HG03575 (cell line): ENCODE results near the gene DPYSL4.

Experiments
- ATAC-seq: cut with Tn5 transposase; IDR thresholded peaks from one replicate; pipeline ENCODE4 v1.9.1; 2021; ENCODE audit not compliant: unreplicated experiment, insufficient number of reproducible peaks, low FRiP score; ENCODE audit errors: extremely low read depth

Gene DPYSL4

GRCh38 chr10:132232023-132232951, 45.5 kb downstream of the DPYSL4 start:
- no peak for ATAC-seq

GRCh38 chr10:132232981-132233380, 46.2 kb downstream of the DPYSL4 start:
- ATAC-seq: no peak

GRCh38 chr10:132233501-132234085, 46.8 kb downstream of the DPYSL4 start:
- ATAC-seq: no peak

- no peak for ATAC-seq
Observed at GRCh38 chr10:132234860-132235259, 48.1 kb downstream of the DPYSL4 start.

GRCh38 chr10:132236161-132236560, 49.4 kb downstream of the DPYSL4 start:
- ATAC-seq: no peak

GRCh38 chr10:132236881-132237280, 50.1 kb downstream of the DPYSL4 start:
- no peak for ATAC-seq

- ATAC-seq: no peak
Observed at GRCh38 chr10:132237396-132237795, 50.6 kb downstream of the DPYSL4 start.

- no peak for ATAC-seq
Observed at GRCh38 chr10:132237871-132238270, 51.1 kb downstream of the DPYSL4 start.

- no peak for ATAC-seq
Observed at GRCh38 chr10:132238371-132239125, 51.8 kb downstream of the DPYSL4 start.

GRCh38 chr10:132239126-132240031, 52.6 kb downstream of the DPYSL4 start:
- ATAC-seq: no peak

- no peak for ATAC-seq
Observed at GRCh38 chr10:132240156-132240555, 53.4 kb downstream of the DPYSL4 start.

- no peak for ATAC-seq
Observed at GRCh38 chr10:132240581-132240980, 53.8 kb downstream of the DPYSL4 start.

- no peak for ATAC-seq
Observed at GRCh38 chr10:132241086-132241485, 54.3 kb downstream of the DPYSL4 start.

- no peak for ATAC-seq
Observed at GRCh38 chr10:132241496-132241895, 54.7 kb downstream of the DPYSL4 start.

- ATAC-seq: no peak
Observed at GRCh38 chr10:132242103-132242840, 55.5 kb downstream of the DPYSL4 start.

GRCh38 chr10:132243141-132243540, 56.4 kb downstream of the DPYSL4 start:
- ATAC-seq: no peak

GRCh38 chr10:132243626-132244025, 56.9 kb downstream of the DPYSL4 start:
- ATAC-seq: no peak

- no peak for ATAC-seq
Observed at GRCh38 chr10:132245056-132245455, 58.3 kb downstream of the DPYSL4 start.
